GM18498 (cell line): ENCODE results near the gene CSRP1.

Experiments used
- ATAC-seq: cut with Tn5 transposase; IDR thresholded peaks from one replicate; pipeline ENCODE4 v1.9.1; 2021; ENCODE audit warnings: mild to moderate bottlenecking, moderate library complexity; ENCODE audit not compliant: unreplicated experiment

The CSRP1 gene

GRCh38 chr1:201513498-201514243, 6.7 kb upstream of the CSRP1 start:
- no peak for ATAC-seq

DNA sequence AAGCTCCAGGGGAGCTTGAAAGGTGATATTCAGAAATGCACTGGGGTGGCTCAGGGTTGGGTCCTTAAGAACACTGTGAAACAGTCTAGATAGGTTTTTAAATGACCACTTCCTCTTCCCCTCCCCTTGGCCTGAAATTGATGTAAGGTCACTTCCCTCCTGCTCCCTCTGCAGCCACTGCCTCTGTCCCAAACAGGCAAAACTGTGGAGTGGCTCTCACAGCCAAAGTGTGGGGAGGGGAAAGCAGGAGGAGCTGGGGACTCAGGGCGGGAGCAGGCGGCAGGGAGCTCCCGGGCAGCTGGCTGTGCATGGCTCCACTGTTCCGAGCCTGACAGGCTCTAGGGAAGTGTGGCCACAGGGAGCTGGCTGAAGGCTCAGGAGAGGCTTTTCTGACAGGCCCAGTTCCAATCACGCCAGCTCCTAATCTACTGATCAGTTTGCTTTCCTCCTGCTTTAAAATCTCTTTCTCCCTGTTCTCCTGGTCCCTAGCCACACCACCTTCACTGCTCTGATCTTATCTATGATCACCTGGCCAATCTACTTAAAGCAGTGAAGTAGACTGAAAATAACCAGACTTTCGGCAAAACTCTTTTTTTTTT, 5.1 kb upstream of the CSRP1 start:
- ATAC-seq = peak; percentile 32

- no peak for ATAC-seq
These were observed 4.5 kb upstream of the CSRP1 start for GRCh38 chr1:201511396-201511940.

DNA sequence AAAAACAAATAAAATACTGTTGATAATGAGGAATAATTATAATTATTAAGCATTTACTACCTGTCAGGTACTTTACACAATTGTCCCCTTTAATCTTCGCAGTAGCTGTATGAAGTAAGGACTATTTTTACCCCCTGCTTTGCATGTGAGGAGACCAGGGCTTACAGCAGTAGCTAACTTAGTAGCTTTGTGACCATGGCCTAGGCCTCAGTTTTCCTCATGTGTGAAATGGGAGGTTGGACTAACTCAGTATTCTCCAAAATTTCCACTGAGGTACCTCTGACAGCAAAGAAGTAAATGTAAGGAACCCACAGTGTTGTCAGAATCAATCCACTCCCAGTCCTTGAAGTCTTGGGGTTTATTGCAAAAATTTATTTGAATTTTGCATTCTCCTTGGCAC, 3.8 kb upstream of the CSRP1 start:
- ATAC-seq = no peak

- no peak for ATAC-seq
These were observed 2.9 kb upstream of the CSRP1 start for GRCh38 chr1:201509601-201510374.

- no peak for ATAC-seq
These were observed 1.9 kb upstream of the CSRP1 start for GRCh38 chr1:201508809-201509208.

DNA sequence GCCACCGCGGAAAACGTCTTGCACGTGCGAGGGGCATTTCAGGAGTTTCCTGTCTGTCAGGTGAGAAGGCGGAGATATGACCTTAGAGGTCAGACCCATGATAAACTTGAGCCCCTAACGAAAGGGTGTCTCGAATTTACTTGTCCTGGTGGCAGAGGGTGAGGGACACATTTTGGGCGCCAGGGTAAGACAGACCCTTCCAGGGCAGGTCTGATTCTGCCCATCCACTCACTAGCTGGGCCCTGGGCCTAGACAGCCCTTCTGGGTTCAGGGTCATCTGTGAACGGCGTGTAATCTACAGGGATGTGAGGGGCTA, 395 bp upstream of the CSRP1 start:
- ATAC-seq = peak; percentile 14

DNA sequence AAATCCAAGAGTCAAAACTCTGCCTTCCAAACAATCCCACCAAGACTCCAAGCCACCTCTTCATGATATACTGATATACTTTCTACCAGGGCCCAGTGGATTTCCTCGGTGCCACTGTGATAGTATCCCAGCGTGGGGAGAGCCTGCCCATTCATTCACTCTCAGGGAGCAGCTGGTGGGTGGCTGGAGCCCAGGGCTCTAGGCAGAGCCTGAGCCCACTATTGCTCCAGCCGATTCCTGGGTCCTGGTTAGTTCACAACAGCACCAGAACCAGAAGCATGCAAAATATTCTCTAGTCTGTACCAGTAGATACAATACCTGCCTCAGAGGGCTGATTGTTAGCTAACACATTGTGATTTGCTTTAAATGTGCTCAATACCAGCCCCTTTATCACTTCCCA, 831 bp downstream of the CSRP1 start:
- ATAC-seq = no peak

- ATAC-seq = no peak
These were observed 1.4 kb downstream of the CSRP1 start for GRCh38 chr1:201505503-201505890.

DNA sequence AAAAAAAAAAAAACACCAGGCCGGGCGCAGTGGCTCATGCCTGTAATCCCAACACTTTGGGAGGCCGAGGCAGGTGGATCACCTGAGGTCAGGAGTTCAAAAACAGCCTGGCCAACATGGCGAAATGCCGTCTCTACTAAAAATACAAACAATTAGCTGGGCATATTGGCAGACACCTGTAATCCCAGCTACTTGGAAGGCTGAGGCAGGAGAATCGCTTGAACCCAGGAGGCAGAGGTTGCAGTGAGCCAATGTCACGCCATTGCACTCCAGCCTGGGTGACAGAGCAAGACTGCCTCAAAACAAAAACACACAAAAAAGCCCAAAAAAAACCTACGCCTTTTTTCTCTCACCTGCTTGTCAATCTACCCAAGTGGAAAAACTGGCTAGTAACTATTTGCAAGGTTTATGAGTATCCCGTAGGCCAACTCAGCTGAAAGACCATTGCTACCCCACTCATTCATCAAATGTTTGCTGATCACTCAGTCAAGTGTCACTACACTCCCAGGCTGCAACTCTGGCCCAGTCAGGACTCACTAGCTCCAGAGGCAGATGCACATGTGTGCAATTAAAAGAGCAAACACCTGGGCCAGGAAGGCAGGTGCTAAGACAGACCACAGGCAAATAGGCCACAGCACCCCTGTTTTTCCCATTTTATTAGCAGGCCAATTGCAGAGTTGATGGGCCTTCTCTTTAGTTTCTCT, 2.0 kb downstream of the CSRP1 start:
- ATAC-seq = no peak

- ATAC-seq = no peak
These were observed 2.7 kb downstream of the CSRP1 start for GRCh38 chr1:201504179-201504631.

- ATAC-seq = no peak
These were observed 3.3 kb downstream of the CSRP1 start for GRCh38 chr1:201503397-201504176.

DNA sequence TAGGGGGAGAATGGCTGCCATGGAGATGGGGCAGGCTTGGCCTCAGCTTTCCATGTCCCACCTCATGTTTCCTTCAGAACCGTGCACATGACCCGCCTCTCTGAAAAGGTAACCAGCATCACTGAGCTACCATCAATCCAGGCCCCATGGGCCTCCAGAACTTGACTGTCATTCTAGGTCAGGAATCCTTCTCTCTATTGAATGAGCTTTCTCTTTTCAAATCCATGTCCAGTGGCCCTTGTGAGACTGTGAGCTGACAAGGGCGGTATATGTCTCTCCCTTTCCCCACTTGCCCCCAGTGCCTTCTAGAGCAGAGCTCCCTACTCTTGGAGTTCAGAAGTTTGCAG, 4.4 kb downstream of the CSRP1 start:
- ATAC-seq = no peak

- no peak for ATAC-seq
These were observed 5.0 kb downstream of the CSRP1 start for GRCh38 chr1:201501812-201502510.

GRCh38 chr1:201501144-201501543, 5.8 kb downstream of the CSRP1 start:
- no peak for ATAC-seq

DNA sequence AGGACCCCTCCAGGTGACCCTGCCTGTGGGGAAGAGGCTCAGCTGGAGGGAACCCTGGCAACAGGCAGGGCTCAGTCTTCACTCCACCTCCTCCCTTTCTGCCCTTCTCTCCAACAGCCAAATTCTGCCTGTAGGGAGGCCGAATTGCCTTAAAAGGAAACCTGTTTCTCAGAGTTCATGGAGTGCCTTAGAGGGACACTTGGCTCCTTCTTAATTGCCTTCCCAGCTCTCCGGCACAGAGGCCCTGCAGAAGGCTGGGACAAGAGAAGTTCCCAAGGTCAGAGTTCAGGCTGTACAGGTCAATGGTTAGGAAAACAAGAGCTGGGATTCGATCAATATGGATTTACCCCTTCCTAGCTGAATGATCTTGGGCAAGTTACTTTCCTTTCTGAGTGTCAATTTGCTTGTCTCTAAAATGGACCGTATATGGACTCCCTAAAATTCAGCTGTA, 6.2 kb downstream of the CSRP1 start:
- ATAC-seq = no peak

DNA sequence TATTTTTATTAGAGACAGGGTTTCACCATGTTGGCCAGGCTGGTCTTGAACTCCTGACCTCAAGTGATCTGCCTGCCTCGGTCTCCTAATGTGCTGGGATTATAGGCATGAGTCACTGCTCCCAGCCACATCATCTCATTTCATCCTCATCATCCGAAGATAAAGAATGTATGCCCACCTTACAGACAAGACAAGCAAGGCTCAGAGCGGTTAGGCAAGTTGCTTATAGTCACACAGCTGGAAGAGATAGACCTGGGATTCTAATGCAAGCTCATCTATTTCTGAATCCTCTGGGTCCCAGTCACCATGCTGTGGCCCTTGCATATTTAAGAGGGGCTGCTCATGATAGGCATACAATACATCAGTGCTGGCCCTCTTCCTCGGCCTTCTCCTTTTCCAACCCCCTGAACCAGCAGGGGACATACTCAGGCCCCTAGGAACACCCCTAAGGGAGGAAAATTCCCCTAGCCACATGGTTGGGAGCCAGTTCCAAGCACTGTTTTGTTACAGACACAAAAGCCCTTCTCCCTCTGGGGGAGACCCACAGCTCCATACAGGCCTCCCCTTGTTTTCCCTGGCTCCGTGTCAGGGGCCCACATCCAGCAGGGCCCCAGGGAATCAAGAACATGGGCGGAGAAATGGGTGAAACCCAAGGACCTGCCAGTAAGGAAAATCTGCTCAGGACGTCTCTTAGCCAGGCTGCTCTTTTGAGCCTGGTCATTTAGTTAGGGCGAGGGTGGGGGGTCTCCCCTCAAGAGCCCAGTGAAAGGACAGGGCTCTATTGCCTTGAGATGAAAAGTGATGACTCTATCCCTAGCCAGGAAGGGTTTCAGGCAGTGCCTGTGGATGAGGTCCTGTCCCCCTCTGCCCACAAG, 6.9 kb downstream of the CSRP1 start:
- ATAC-seq = no peak

DNA sequence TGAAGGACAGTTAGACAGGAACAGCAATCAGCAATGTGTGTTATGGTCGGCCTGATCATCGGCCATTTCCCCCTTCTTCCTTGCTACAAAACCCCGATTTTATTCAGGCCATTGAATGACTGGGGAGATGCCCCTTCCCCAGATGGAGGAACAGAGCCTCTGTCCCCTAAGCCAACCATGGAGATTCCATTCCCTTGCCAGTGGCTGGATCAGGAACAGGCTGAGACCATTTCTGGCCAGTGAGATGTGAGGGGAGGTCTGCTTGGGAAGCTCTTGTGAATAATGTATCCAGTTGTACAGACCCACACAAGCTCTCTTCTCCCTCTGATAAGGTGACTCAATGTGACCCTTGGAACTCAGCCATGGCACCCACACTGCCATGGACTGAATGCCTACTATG, 7.7 kb downstream of the CSRP1 start:
- ATAC-seq = no peak

DNA sequence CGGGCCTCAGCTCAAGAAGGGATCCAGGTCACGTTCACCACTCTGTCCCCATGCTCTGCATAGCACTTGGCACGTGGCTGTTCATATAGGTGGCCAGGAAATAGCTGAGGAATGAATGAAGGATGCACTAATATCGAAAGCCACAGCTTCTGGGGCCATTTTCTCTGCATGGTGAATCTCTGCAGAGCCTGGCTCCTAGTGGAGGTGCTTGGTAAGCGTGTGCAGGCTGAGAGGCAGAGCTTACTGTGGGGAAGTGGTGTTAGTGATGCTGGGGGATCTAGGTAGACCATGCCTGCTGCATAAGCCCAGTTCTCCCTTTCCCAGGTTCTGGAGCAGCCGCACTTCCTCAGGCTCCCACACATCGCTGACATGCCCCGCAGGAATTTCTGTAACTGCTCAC, 8.3 kb downstream of the CSRP1 start:
- ATAC-seq = no peak
